ENCODE measurements around the gene UPB1.

The UPB1 gene

GRCh38 chr22:24564376-24565058 is 69.4 kb downstream of the UPB1 start:
- no peak for TF ChIP-seq CTCF (conservative IDR thresholded peaks at IDR 0.05; ENCODE audit: control insufficient read depth, insufficient read depth, low read depth, low read length)
- H3K4me3 ChIP-seq (ENCODE audit: control insufficient read depth, low read depth, low read length) = no peak overlapping the region
- no peak for DNase-seq (ENCODE audit: low read depth)

DNA sequence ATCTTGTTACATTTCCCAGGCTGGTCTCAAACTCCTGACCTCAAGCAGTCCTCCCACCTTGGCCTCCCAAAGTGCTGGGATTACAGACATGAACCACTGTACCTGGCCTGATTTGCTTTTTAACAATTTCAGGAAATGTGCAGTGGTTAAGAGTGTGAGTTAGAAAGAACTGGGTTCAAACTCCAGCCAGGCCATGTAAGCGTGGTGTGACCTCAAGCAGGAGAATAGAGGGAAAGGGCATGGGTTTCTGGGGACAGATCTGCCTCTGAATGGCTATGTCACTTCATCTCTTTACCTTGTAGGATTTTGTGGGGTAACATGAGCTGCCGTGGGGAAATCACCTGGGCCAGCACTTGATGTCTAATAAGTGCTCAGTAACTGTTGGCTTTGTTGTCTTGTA is 69.9 kb downstream of the UPB1 start:
- no peak for TF ChIP-seq CTCF (conservative IDR thresholded peaks at IDR 0.05; ENCODE audit: control insufficient read depth, insufficient read depth, low read depth, low read length)
- H3K4me3 ChIP-seq (ENCODE audit: control insufficient read depth, low read depth, low read length) = no peak overlapping the region
- DNase-seq (ENCODE audit: low read depth) = no peak

- no peak for TF ChIP-seq CTCF (conservative IDR thresholded peaks at IDR 0.05; ENCODE audit: control insufficient read depth, insufficient read depth, low read depth, low read length)
- H3K4me3 ChIP-seq (ENCODE audit: control insufficient read depth, low read depth, low read length) = no peak overlapping the region
- DNase-seq (ENCODE audit: low read depth) = peak; percentile 23
These were observed 71.9 kb downstream of the UPB1 start for GRCh38 chr22:24566899-24567511.

DNA sequence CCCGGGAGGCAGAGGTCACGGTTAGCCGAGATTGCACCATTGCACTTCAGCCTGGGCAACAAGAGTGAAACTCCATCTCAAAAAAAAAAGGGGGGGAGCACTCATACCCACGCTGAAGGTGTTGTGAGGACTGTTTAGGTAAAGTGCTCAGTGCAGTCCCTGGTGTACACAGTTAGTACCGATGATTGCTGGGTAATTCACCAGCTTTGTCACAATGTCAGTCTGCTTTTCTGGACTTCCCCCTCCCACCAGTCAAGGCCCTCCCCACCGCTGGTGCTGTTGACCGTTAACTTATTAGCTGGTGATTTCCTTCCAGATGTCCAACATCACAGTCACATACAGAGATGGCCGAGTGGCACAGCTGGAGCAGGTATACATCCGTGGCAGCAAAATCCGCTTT is 72.5 kb downstream of the UPB1 start:
- no peak for TF ChIP-seq CTCF (conservative IDR thresholded peaks at IDR 0.05; ENCODE audit: control insufficient read depth, insufficient read depth, low read depth, low read length)
- no peak for DNase-seq (ENCODE audit: low read depth)
- no peak overlapping the region for H3K4me3 ChIP-seq (ENCODE audit: control insufficient read depth, low read depth, low read length)

- no peak for TF ChIP-seq CTCF (conservative IDR thresholded peaks at IDR 0.05; ENCODE audit: control insufficient read depth, insufficient read depth, low read depth, low read length)
- no peak for DNase-seq (ENCODE audit: low read depth)
- no peak overlapping the region for H3K4me3 ChIP-seq (ENCODE audit: control insufficient read depth, low read depth, low read length)
These were observed 76.1 kb downstream of the UPB1 start for GRCh38 chr22:24571266-24571665.

DNA sequence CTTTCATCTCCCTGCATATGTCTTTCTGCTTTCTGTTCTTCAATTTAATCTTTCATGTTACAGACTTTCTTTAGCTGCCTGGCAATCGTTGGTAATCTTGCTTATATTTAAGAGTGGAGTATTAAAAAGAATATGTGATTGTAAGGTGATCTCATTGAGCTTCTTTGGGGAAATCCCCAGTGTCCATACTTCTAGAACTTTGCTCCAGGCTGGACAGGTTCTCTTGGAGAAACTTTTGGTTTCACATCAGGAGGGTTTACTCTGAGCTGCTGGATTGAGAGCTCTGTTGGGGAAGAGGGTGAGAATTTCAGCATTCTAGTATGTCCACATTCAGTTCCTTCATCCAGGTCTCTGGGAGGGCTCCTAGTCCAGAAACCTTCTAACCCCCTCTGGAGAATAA is 81.6 kb downstream of the UPB1 start:
- no peak for DNase-seq (ENCODE audit: low read depth)
- no peak for TF ChIP-seq CTCF (conservative IDR thresholded peaks at IDR 0.05; ENCODE audit: control insufficient read depth, insufficient read depth, low read depth, low read length)
- H3K4me3 ChIP-seq (ENCODE audit: control insufficient read depth, low read depth, low read length) = no peak overlapping the region
